Measurements from ENCODE around the gene RNF169. TPM values are rescaled to one million over a fixed set of nuclear protein-coding genes. Genes with fewer than 3 reads are reported as not detected.
A peak's percentile ranks its signal among the peaks of the same experiment; 100 is the strongest.
"Not testable (repeated sequence)": the region's sequence is repeated elsewhere in the genome, so short reads cannot be mapped to it uniquely, and the experiment has no call there.

Gene RNF169
- polyA plus RNA-seq, 2 of the 4 experiments (the other 2 are of a cell fraction): 6.3 to 11.1 TPM

DNA sequence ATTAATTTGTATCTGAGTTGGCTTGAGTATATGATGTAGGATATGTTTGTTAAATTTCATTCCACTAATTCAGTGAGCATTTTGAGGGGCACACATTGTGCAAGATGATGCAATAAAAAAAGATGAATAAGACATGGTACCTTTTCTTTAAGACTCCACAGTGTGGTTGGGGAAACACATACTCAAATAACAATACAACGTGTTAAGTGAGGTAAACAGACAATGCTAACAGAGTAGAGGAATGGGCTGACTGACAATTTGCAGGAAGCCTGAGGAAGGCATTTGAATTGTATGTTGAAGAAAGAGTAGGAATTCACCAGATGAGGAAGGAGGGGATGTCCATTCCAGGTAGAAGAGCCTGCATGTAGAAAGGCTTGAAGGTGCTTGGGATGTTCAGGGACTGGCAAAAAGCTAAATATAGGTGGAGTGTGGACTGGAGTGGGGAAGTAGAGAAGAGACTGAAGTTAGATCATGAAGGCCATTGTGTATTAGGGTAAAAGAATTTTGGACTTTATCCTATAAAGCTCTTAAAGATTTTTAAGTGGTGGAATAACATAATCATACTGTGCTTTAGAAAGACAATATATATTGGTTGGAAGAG lies 6.8 kb downstream of the RNF169 start:
- no peak for FAIRE-seq
- 14% methylated on average over 1 of the region's 1 CpG for WGBS (ENCODE audit: missing lambda C conversion rate)
- peak; percentile 65 to 68 for ATAC-seq
- ChIA-PET CTCF (interaction anchor here (1.0 to 2.0 kb wide), 2 partner anchors 15 to 486 kb away, joined by 3 to 10 read pairs; no protein-coding TSS in a partner anchor), POLR2A (no interaction called here)
- H3K9me3 ChIP-seq: no peaks in the 10 kb centered on the region
- no peak overlapping the region; the same call in 2 of the 3 replicates for H3K4me3 ChIP-seq
- peak overlapping the region; percentile 79 for H3K4me2 ChIP-seq
- peak overlapping the region; percentile 60 to 72 for H3K27ac ChIP-seq
- peaks cover 46% of the 10 kb centered on the region for H3K4me1 ChIP-seq
- TF ChIP-seq ZSCAN20 (CRISPR knock-in tag; IDR thresholded peaks at IDR 0.05) (no peak), CEBPB (IDR thresholded peaks at IDR 0.05) (peak in 1 of 2 experiments; percentile 34; a peak in 1 of 4 replicates), RARB (CRISPR knock-in tag; IDR thresholded peaks at IDR 0.05) (no peak), HOXA7 (CRISPR knock-in tag; IDR thresholded peaks at IDR 0.05) (no peak)
- DNase-seq (ENCODE audit: low read depth in 1 of 2, low spot score in 1 of 2): no peak

DNA sequence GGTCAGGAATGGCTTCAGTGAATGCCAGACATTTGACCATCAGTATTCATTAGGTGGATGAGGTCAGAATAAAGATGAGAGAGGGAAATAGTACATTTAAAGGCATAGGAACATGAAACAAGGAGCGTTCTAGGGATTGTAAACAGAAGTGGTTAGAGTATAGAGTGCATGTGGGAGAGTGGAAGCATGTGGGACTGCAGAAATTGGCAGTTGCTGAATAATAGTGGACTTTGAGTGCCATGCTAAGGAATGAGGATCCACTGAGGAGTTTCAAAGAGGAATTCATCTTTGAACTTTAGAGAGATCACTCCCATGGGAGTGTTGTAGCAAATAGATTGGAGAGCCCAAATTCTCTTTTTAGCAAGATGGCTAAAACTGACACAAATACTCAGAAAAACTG lies 7.9 kb downstream of the RNF169 start:
- CTCF ChIA-PET: interaction anchor here (2.0 kb wide), 1 partner anchor 16 kb away, joined by 10 read pairs; no protein-coding TSS in a partner anchor
- Histone ChIP-seq H3K9me3 (no peaks in the 10 kb centered on the region), H3K4me3 (no peak overlapping the region), H3K4me2 (no peak overlapping the region), H3K27ac (no peak overlapping the region), H3K4me1 (peaks cover 38% of the 10 kb centered on the region)
- ATAC-seq (no peak), DNase-seq (ENCODE audit: low read depth in 1 of 2, low spot score in 1 of 2) (no peak), FAIRE-seq (no peak)
- TF ChIP-seq, protein P1, sequence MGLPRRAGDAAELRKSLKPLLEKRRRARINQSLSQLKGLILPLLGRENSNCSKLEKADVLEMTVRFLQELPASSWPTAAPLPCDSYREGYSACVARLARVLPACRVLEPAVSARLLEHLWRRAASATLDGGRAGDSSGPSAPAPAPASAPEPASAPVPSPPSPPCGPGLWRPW (IDR thresholded peaks at IDR 0.05): no peak
- TF ChIP-seq CBX8 (IDR thresholded peaks at IDR 0.05) (no peak), HOXA7 (CRISPR knock-in tag; IDR thresholded peaks at IDR 0.05) (no peak), CBX2 (IDR thresholded peaks at IDR 0.05; ENCODE audit: borderline replicate concordance, low read depth) (no peak), RAD21 (conservative IDR thresholded peaks at IDR 0.05 in 1 of 2, IDR thresholded peaks at IDR 0.05 in 1 of 2) (no peak), KDM1A (IDR thresholded peaks at IDR 0.05; ENCODE audit: low read depth) (no peak), RNF2 (IDR thresholded peaks at IDR 0.05; ENCODE audit: borderline replicate concordance, low read depth) (no peak), NFE2L2 (conservative IDR thresholded peaks at IDR 0.05; ENCODE audit: low read length) (no peak), SMC3 (IDR thresholded peaks at IDR 0.05) (no peak), HEYL (CRISPR knock-in tag; IDR thresholded peaks at IDR 0.05) (no peak), CHD2 (IDR thresholded peaks at IDR 0.05; ENCODE audit: low read length, partially characterized antibody) (no peak), EHMT2 (IDR thresholded peaks at IDR 0.05; ENCODE audit: low read depth) (no peak), CHD4 (IDR thresholded peaks at IDR 0.05; ENCODE audit: borderline replicate concordance) (no peak)
- TF ChIP-seq, protein P2, sequence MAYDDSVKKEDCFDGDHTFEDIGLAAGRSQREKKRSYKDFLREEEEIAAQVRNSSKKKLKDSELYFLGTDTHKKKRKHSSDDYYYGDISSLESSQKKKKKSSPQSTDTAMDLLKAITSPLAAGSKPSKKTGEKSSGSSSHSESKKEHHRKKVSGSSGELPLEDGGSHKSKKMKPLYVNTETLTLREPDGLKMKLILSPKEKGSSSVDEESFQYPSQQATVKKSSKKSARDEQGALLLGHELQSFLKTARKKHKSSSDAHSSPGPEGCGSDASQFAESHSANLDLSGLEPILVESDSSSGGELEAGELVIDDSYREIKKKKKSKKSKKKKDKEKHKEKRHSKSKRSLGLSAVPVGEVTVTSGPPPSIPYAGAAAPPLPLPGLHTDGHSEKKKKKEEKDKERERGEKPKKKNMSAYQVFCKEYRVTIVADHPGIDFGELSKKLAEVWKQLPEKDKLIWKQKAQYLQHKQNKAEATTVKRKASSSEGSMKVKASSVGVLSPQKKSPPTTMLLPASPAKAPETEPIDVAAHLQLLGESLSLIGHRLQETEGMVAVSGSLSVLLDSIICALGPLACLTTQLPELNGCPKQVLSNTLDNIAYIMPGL (CRISPR knock-in tag; IDR thresholded peaks at IDR 0.05; ENCODE audit: borderline replicate concordance): no peak
- TF ChIP-seq, protein P3, sequence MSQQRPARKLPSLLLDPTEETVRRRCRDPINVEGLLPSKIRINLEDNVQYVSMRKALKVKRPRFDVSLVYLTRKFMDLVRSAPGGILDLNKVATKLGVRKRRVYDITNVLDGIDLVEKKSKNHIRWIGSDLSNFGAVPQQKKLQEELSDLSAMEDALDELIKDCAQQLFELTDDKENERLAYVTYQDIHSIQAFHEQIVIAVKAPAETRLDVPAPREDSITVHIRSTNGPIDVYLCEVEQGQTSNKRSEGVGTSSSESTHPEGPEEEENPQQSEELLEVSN (IDR thresholded peaks at IDR 0.05; ENCODE audit: borderline replicate concordance, low read depth): no peak
- POLR2A ChIA-PET: no interaction called here
- 91% methylated on average over 1 of the region's 1 CpG for WGBS (ENCODE audit: missing lambda C conversion rate)

DNA sequence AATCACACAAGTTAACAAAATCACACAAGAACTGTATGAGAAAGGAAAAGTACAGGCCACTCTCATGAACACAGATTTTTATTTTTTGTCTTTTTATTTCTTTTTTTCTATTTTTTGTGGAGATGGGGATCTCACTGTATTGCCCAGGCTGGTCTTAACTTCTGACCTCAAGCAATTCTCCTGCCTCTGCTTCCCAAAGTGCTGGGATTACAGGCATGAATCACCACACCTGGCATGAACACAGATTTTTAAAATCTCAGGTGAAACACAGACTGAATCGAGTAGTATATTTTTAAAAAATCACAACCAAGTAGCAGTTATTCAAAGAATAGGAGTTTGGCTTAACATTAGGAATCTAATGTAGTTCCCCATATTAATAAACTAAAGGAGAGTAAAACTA lies 18.3 kb downstream of the RNF169 start:
- no peaks in the 10 kb centered on the region for H3K4me1 ChIP-seq
- FAIRE-seq: no peak
- no peak overlapping the region for H3K4me2 ChIP-seq
- no peak overlapping the region for H3K27ac ChIP-seq
- H3K4me3 ChIP-seq: no peak overlapping the region
- no peak for DNase-seq (ENCODE audit: low read depth in 1 of 2, low spot score in 1 of 2)
- TF ChIP-seq NPAS2 (CRISPR knock-in tag; IDR thresholded peaks at IDR 0.05; ENCODE audit: borderline replicate concordance): no peak
- H3K9me3 ChIP-seq: no peaks in the 10 kb centered on the region
- no peak for ATAC-seq
- ChIA-PET POLR2A (no interaction called here), CTCF (no interaction called here)
- 96% methylated on average over 1 of the region's 1 CpG for whole genome bisulfite sequencing (ENCODE audit: missing lambda C conversion rate)

DNA sequence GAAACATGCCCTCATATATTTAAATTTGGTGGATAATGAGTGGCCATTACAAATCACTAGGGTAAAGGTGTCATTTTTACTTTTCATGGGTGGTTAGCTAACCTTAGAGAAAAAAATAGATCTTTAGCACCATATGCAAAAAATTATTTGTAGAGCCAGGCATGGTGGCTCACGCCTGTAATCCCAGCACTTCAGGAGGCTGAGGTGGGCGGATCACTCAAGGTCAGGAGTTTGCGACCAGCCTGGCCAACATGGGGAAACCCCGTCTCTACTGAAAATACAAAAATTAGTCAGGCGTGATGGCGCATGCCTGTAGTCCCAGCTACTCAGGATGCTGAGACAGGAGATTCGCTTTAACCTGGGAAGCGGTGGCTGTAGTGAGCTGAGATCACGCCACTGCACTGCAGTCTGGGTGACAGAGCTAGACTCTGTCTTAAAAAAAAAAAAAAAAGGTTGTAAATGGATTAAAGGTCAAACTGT lies 19.6 kb downstream of the RNF169 start:
- H3K4me2 ChIP-seq; H3K9me3 ChIP-seq; FAIRE-seq; H3K4me3 ChIP-seq; DNase-seq (ENCODE audit: low read depth in 1 of 2, low spot score in 1 of 2); CTCF ChIA-PET; ATAC-seq; POLR2A ChIA-PET; H3K27ac ChIP-seq; H3K4me1 ChIP-seq: not testable (repeated sequence)
- 95% methylated on average over 9 of the region's 9 CpGs for WGBS (ENCODE audit: missing lambda C conversion rate)
